ENCODE results near the gene ATE1. TPM values are rescaled to one million over a fixed set of nuclear protein-coding genes. Genes with fewer than 3 reads are reported as not detected.
A peak's percentile ranks its signal among the peaks of the same experiment; 100 is the strongest.

Gene ATE1
- total RNA-seq, 1 experiment from 2014 or later, result 23.8 TPM

GRCh38 chr10:121771966-121772365, 155.9 kb downstream of the ATE1 start:
- H3K9me3 Mint-ChIP-seq, result peaks cover 24% of the 10 kb centered on the region

DNA sequence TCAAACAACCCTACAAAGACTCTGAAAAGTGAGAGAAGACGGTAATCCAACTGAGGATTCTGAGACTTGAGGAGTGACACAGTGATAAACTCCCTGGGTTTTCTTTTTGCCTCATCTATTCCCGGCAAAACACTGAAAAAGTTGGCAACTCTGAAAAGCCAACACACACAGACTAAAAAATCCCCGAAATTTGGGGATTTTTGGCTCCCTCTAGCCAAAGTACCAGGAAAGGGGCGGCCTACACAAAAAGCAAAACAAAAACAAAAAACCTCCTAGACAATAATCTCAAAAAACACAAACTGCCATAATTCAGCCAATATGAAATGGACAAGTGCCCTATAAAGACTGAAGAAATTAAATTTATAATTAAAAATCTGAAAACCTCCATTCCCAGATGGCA, 161.4 kb downstream of the ATE1 start:
- H3K36me3 Mint-ChIP-seq, result peaks cover 31% of the 10 kb centered on the region
- no peak for ATAC-seq
- DNase-seq (ENCODE audit: low spot score), result no peak
- H3K9me3 Mint-ChIP-seq, result peaks cover 36% of the 10 kb centered on the region
- H3K4me1 Mint-ChIP-seq, result peaks cover 6% of the 10 kb centered on the region
- H3K4me3 Mint-ChIP-seq, result no peak overlapping the region
- ChIA-PET POLR2A (no interaction called here), CTCF (no interaction called here)
- no peaks in the 10 kb centered on the region for H3K27me3 Mint-ChIP-seq (ENCODE audit: low read depth)
- 0 out of 2 replicates have a peak overlapping the region, but pooled peaks have one; percentile 5 for H3K27ac Mint-ChIP-seq
- TF ChIP-seq STAT6 (CRISPR knock-in tag; conservative IDR thresholded peaks at IDR 0.05; ENCODE audit: low read depth) (no peak), ATF6 (CRISPR knock-in tag; IDR thresholded peaks at IDR 0.05) (no peak), SMAD4 (CRISPR knock-in tag; IDR thresholded peaks at IDR 0.05) (no peak), NR3C1 (CRISPR knock-in tag; conservative IDR thresholded peaks at IDR 0.05; ENCODE audit: low read depth) (no peak), PRRX2 (CRISPR knock-in tag; IDR thresholded peaks at IDR 0.05) (no peak), ZNF232 (CRISPR knock-in tag; IDR thresholded peaks at IDR 0.05) (no peak)
- TF ChIP-seq, protein P1, sequence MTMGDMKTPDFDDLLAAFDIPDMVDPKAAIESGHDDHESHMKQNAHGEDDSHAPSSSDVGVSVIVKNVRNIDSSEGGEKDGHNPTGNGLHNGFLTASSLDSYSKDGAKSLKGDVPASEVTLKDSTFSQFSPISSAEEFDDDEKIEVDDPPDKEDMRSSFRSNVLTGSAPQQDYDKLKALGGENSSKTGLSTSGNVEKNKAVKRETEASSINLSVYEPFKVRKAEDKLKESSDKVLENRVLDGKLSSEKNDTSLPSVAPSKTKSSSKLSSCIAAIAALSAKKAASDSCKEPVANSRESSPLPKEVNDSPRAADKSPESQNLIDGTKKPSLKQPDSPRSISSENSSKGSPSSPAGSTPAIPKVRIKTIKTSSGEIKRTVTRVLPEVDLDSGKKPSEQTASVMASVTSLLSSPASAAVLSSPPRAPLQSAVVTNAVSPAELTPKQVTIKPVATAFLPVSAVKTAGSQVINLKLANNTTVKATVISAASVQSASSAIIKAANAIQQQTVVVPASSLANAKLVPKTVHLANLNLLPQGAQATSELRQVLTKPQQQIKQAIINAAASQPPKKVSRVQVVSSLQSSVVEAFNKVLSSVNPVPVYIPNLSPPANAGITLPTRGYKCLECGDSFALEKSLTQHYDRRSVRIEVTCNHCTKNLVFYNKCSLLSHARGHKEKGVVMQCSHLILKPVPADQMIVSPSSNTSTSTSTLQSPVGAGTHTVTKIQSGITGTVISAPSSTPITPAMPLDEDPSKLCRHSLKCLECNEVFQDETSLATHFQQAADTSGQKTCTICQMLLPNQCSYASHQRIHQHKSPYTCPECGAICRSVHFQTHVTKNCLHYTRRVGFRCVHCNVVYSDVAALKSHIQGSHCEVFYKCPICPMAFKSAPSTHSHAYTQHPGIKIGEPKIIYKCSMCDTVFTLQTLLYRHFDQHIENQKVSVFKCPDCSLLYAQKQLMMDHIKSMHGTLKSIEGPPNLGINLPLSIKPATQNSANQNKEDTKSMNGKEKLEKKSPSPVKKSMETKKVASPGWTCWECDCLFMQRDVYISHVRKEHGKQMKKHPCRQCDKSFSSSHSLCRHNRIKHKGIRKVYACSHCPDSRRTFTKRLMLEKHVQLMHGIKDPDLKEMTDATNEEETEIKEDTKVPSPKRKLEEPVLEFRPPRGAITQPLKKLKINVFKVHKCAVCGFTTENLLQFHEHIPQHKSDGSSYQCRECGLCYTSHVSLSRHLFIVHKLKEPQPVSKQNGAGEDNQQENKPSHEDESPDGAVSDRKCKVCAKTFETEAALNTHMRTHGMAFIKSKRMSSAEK (CRISPR knock-in tag; IDR thresholded peaks at IDR 0.05; ENCODE audit: borderline replicate concordance), result no peak
- TF ChIP-seq, protein P2, sequence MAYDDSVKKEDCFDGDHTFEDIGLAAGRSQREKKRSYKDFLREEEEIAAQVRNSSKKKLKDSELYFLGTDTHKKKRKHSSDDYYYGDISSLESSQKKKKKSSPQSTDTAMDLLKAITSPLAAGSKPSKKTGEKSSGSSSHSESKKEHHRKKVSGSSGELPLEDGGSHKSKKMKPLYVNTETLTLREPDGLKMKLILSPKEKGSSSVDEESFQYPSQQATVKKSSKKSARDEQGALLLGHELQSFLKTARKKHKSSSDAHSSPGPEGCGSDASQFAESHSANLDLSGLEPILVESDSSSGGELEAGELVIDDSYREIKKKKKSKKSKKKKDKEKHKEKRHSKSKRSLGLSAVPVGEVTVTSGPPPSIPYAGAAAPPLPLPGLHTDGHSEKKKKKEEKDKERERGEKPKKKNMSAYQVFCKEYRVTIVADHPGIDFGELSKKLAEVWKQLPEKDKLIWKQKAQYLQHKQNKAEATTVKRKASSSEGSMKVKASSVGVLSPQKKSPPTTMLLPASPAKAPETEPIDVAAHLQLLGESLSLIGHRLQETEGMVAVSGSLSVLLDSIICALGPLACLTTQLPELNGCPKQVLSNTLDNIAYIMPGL (CRISPR knock-in tag; IDR thresholded peaks at IDR 0.05), result no peak

More at GRCh38 chr10:121771966-121772365, 155.9 kb downstream of the ATE1 start:
- TF ChIP-seq GRHL2 (CRISPR knock-in tag; IDR thresholded peaks at IDR 0.05; ENCODE audit: insufficient replicate concordance, severe bottlenecking) (no peak), JUN (CRISPR knock-in tag; IDR thresholded peaks at IDR 0.05) (no peak), MAX (CRISPR knock-in tag; IDR thresholded peaks at IDR 0.05) (no peak), ZMAT4 (CRISPR knock-in tag; IDR thresholded peaks at IDR 0.05) (no peak), ZNF671 (CRISPR knock-in tag; IDR thresholded peaks at IDR 0.05) (no peak), E2F4 (CRISPR knock-in tag; IDR thresholded peaks at IDR 0.05; ENCODE audit: borderline replicate concordance, low read depth) (no peak), NFYB (CRISPR knock-in tag; conservative IDR thresholded peaks at IDR 0.05; ENCODE audit: low read depth) (no peak), USF1 (CRISPR knock-in tag; IDR thresholded peaks at IDR 0.05) (no peak), ATF1 (CRISPR knock-in tag; IDR thresholded peaks at IDR 0.05) (no peak), RORB (CRISPR knock-in tag; IDR thresholded peaks at IDR 0.05) (no peak)
- TF ChIP-seq, protein P2 (CRISPR knock-in tag; IDR thresholded peaks at IDR 0.05), result no peak
- Mint-ChIP-seq H3K36me3 (peaks cover 24% of the 10 kb centered on the region), H3K27ac (peak overlapping the region; percentile 43; the same call in 1 of the 2 replicates), H3K4me1 (peaks cover 24% of the 10 kb centered on the region), H3K4me3 (no peak overlapping the region), H3K27me3 (ENCODE audit: low read depth) (no peaks in the 10 kb centered on the region)
- ATAC-seq (no peak), DNase-seq (ENCODE audit: low spot score) (no peak)
- POLR2A ChIA-PET, result no interaction called here
- CTCF ChIA-PET, result interaction anchor here (1.2 kb wide), 1 partner anchor 109 kb away, joined by 3 read pairs; no protein-coding TSS in a partner anchor

All from WTC11 (cell line).